Measurements from ENCODE around the gene PCMT1.

The PCMT1 gene

GRCh38 chr6:149725785-149726184 lies 23.8 kb upstream of the PCMT1 start:
- H3K4me3 ChIP-seq (ENCODE audit: low read depth, low read length): no peak overlapping the region
- TF ChIP-seq POLR2A (IDR thresholded peaks at IDR 0.05; ENCODE audit: extremely low read depth, insufficient read length) (no peak), MAX (IDR thresholded peaks at IDR 0.05; ENCODE audit: low read depth, low read length) (no peak), CTCF (IDR thresholded peaks at IDR 0.05; ENCODE audit: low read depth, low read length) (no peak)
- DNase-seq (ENCODE audit: low read depth): no peak

GRCh38 chr6:149727793-149728498 lies 21.6 kb upstream of the PCMT1 start:
- no peak overlapping the region for H3K4me3 ChIP-seq (ENCODE audit: low read depth, low read length)
- no peak for DNase-seq (ENCODE audit: low read depth)
- TF ChIP-seq CTCF (IDR thresholded peaks at IDR 0.05; ENCODE audit: low read depth, low read length) (no peak), MAX (IDR thresholded peaks at IDR 0.05; ENCODE audit: low read depth, low read length) (no peak), POLR2A (IDR thresholded peaks at IDR 0.05; ENCODE audit: extremely low read depth, insufficient read length) (no peak), MYC (IDR thresholded peaks at IDR 0.05; ENCODE audit: low read depth, low read length) (no peak)

GRCh38 chr6:149728499-149729234 lies 20.9 kb upstream of the PCMT1 start:
- TF ChIP-seq MAX (IDR thresholded peaks at IDR 0.05; ENCODE audit: low read depth, low read length) (no peak), POLR2A (IDR thresholded peaks at IDR 0.05; ENCODE audit: extremely low read depth, insufficient read length) (no peak), MYC (IDR thresholded peaks at IDR 0.05; ENCODE audit: low read depth, low read length) (no peak), CTCF (IDR thresholded peaks at IDR 0.05; ENCODE audit: low read depth, low read length) (no peak)
- DNase-seq (ENCODE audit: low read depth): no peak
- no peak overlapping the region for H3K4me3 ChIP-seq (ENCODE audit: low read depth, low read length)

GRCh38 chr6:149729824-149730223 lies 19.7 kb upstream of the PCMT1 start:
- no peak for DNase-seq (ENCODE audit: low read depth)
- TF ChIP-seq MAX (IDR thresholded peaks at IDR 0.05; ENCODE audit: low read depth, low read length) (no peak), MYC (IDR thresholded peaks at IDR 0.05; ENCODE audit: low read depth, low read length) (no peak), CTCF (IDR thresholded peaks at IDR 0.05; ENCODE audit: low read depth, low read length) (no peak), POLR2A (IDR thresholded peaks at IDR 0.05; ENCODE audit: extremely low read depth, insufficient read length) (no peak)
- H3K4me3 ChIP-seq (ENCODE audit: low read depth, low read length): no peak overlapping the region

GRCh38 chr6:149733089-149733720 lies 16.3 kb upstream of the PCMT1 start:
- no peak for DNase-seq (ENCODE audit: low read depth)
- TF ChIP-seq CTCF (IDR thresholded peaks at IDR 0.05; ENCODE audit: low read depth, low read length): no peak
- TF ChIP-seq MAX (IDR thresholded peaks at IDR 0.05; ENCODE audit: low read depth, low read length): no peak
- TF ChIP-seq MYC (IDR thresholded peaks at IDR 0.05; ENCODE audit: low read depth, low read length): no peak
- TF ChIP-seq POLR2A (IDR thresholded peaks at IDR 0.05; ENCODE audit: extremely low read depth, insufficient read length): no peak
- H3K4me3 ChIP-seq (ENCODE audit: low read depth, low read length): no peak overlapping the region

All from NB4 (cell line).